Muscle of leg (tissue), 11 donors: ENCODE results near the gene RFTN1. TPM values are rescaled to one million over a fixed set of nuclear protein-coding genes. Genes with fewer than 3 reads are reported as not detected.
A peak's percentile ranks its signal among the peaks of the same experiment; 100 is the strongest.

ENCODE experiments used
- DNase-seq: peaks from one replicate; pipeline ENCODE4 v3.0.0; 2013
- H3K27ac ChIP-seq: one replicate; pipeline ENCODE4 v1.5.1; 2013; ENCODE audit warnings: mild to moderate bottlenecking, low read length, control low read depth
- H3K27me3 ChIP-seq: one replicate; pipeline ENCODE4 v1.6.1; 2013; ENCODE audit warnings: low read length; ENCODE audit not compliant: control insufficient read depth, insufficient read depth
- H3K36me3 ChIP-seq: one replicate; pipeline ENCODE4 v1.6.1; 2013; ENCODE audit warnings: low read length; ENCODE audit not compliant: control insufficient read depth, insufficient read depth
- H3K4me1 ChIP-seq: one replicate; pipeline ENCODE4 v1.6.1; 2013; ENCODE audit warnings: low read length; ENCODE audit not compliant: control insufficient read depth, insufficient read depth
- H3K4me3 ChIP-seq: one replicate; pipeline ENCODE4 v1.5.1; 2013; ENCODE audit warnings: low read length, control low read depth
- H3K9me3 ChIP-seq: replicated peaks from 2 replicates; pipeline ENCODE4 v1.6.1; 2013; ENCODE audit warnings: low read depth, low read length; ENCODE audit not compliant: control insufficient read depth
- WGBS: methylation state at CpG from one replicate; pipeline ENCODE4 v1.1.5; 2013; ENCODE audit warnings: missing lambda C conversion rate; ENCODE audit not compliant: insufficient coverage; 5-methylcytosine and 5-hydroxymethylcytosine counted together
- polyA plus RNA-seq, 8 donors: library from polyadenylated mRNA; unstranded; fragments of 120-200 nt; gene quantifications; one replicate each; pipeline versions ENCODE4 v1.2.1 to v1.2.3, GENCODE V29; 2013; ENCODE audit warnings: inconsistent platforms in 1 of 8, low replicate concordance in 1 of 8; ENCODE audit not compliant: insufficient read length in 8 of 8, insufficient read depth in 1 of 8
- total RNA-seq: library from RNA; stranded (reverse); fragments of 120-200 nt; gene quantifications from one replicate; pipeline ENCODE4 v1.2.4, GENCODE V29; 2013

The RFTN1 gene
- total and polyA plus RNA-seq, 9 donors: 15.0 to 19.2 (median 15.6) TPM

- no peaks in the 10 kb centered on the region for H3K27me3 ChIP-seq
- H3K27ac ChIP-seq: no peak overlapping the region
- no peak for DNase-seq
- peaks cover 3% of the 10 kb centered on the region for H3K9me3 ChIP-seq
- H3K4me1 ChIP-seq: peaks cover 32% of the 10 kb centered on the region
- H3K4me3 ChIP-seq: no peak overlapping the region
- 67% methylated on average over 1 of the region's 1 CpG for WGBS
- H3K36me3 ChIP-seq: no peaks in the 10 kb centered on the region
Measured at GRCh38 chr3:16529264-16529663, 15.8 kb upstream of the RFTN1 start.

- WGBS: 0% methylated on average over 1 of the region's 4 CpGs
- Histone ChIP-seq H3K27ac (peak overlapping the region; percentile 60), H3K9me3 (peaks cover 4% of the 10 kb centered on the region), H3K27me3 (no peaks in the 10 kb centered on the region), H3K36me3 (no peaks in the 10 kb centered on the region), H3K4me1 (peaks cover 28% of the 10 kb centered on the region), H3K4me3 (no peak overlapping the region)
- DNase-seq: peak; percentile 69
Measured at GRCh38 chr3:16528581-16528993, 15.1 kb upstream of the RFTN1 start.

DNA sequence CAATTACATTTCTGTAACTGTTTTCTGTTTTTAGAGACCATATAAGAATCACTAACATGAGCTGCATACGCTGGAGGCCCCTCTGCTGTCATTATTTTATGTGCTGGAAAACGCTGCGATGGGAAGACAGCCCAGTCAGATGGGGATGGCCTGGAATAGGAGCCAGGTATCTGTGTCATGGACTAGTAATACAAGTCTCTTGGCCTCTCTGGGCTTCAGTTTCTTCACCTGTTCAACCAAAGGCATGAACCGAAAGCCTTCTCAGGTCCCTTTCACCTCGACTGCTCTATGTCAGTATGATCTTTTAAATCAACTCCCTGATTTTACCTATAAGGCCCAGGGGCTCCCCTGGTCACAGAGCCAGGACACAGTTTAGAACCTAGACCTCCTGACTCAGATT is 14.6 kb upstream of the RFTN1 start:
- Histone ChIP-seq H3K36me3 (no peaks in the 10 kb centered on the region), H3K27ac (peak overlapping the region; percentile 60), H3K27me3 (no peaks in the 10 kb centered on the region), H3K9me3 (peaks cover 4% of the 10 kb centered on the region), H3K4me1 (peaks cover 27% of the 10 kb centered on the region), H3K4me3 (no peak overlapping the region)
- DNase-seq: peak; percentile 83
- 54% methylated on average over 2 of the region's 5 CpGs for WGBS

GRCh38 chr3:16524196-16524595 is 10.7 kb upstream of the RFTN1 start:
- Histone ChIP-seq H3K4me3 (no peak overlapping the region), H3K36me3 (no peaks in the 10 kb centered on the region), H3K9me3 (peaks cover 4% of the 10 kb centered on the region), H3K27ac (no peak overlapping the region), H3K4me1 (peaks cover 22% of the 10 kb centered on the region), H3K27me3 (no peaks in the 10 kb centered on the region)
- no peak for DNase-seq
- WGBS: 100% methylated on average over 1 of the region's 2 CpGs

- no peaks in the 10 kb centered on the region for H3K36me3 ChIP-seq
- peaks cover 4% of the 10 kb centered on the region for H3K9me3 ChIP-seq
- no peak for DNase-seq
- no peak overlapping the region for H3K4me3 ChIP-seq
- peaks cover 21% of the 10 kb centered on the region for H3K4me1 ChIP-seq
- 100% methylated on average over 1 of the region's 2 CpGs for WGBS
- no peaks in the 10 kb centered on the region for H3K27me3 ChIP-seq
- no peak overlapping the region for H3K27ac ChIP-seq
Measured at GRCh38 chr3:16523778-16524177, 10.3 kb upstream of the RFTN1 start.

- Histone ChIP-seq H3K27ac (no peak overlapping the region), H3K4me1 (peaks cover 14% of the 10 kb centered on the region), H3K27me3 (no peaks in the 10 kb centered on the region), H3K36me3 (no peaks in the 10 kb centered on the region), H3K9me3 (peaks cover 4% of the 10 kb centered on the region), H3K4me3 (no peak overlapping the region)
- DNase-seq: no peak
Measured at GRCh38 chr3:16522834-16523233, 9.3 kb upstream of the RFTN1 start.

DNA sequence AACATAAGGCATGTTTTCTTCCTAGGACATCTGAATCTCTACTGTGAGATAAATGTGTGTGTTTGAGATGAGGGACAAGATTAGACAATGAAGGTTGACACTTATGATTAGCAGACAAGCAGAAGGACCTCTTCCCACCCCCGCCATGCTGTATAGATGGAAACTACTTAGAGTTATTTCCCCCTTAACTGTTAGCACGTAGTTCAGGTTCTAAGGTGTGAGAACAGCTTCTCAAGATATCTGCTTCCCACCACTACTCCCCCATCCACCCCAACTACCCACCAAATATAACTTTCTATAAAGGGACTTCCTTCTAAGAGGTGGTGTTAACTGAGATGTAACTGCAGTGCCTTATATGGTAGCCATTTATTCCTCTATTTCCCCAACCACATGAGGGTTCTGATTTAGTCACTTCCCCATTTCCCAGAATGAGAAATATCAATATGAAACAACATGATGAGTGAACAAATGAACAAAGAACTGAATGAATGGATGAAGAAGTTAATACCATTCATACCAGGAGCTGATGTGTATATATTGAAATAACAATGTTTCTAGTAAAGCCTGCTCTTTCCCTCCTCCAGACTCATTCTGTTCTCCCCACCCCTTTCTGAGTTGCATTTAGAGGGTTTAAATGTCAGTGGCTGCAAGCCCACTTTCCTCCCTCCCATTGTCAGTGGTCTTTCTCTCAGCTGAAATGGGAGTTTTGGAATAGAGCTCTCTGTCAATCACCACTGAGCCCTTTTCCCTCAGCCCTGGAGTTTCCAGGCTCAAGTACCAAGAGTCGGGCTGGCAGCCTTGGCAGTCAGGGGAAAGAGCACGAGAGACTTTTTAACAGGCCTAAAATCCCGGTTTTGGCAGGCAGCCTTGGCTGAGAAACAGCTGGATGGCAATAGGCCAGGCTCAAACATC is 7.7 kb upstream of the RFTN1 start:
- Histone ChIP-seq H3K4me3 (no peak overlapping the region), H3K36me3 (no peaks in the 10 kb centered on the region)
- WGBS: 18% methylated on average over 3 of the region's 5 CpGs

DNA sequence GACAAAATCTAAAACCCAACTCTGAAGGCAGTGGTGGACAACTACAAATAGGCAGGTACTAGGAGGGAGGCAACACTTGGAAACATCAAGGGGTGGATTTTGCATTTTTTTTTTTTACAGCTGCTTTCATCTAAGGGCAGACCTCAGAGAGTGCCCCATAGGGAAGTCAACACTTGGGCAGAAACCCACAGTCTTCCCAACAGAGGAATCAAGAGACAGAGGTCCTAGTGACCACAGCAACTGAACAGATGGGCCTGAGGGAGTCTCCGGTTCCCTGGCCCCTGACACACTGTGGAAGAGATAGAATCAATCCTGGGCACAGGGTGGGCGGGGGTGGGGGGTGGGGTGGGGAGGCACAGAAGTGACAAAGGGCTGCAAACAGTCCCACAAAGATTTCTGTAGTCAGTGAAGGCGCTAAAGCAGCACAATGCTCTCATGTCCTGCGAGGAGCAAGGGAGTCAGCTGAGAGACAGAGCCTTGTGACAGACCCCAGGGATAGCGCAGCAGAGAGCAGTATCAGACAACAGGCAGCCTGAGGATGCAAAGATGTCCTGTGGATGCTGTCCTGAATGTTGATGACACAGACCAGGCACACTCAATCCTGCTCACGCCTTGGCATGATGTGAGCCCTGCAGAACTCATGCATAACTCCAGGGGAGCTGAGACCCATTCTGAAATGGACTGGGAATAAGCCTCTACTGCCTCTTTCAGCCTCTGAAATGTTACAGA is 6.9 kb upstream of the RFTN1 start:
- no peak overlapping the region for H3K4me3 ChIP-seq
- H3K27ac ChIP-seq: no peak overlapping the region
- DNase-seq: no peak
- no peaks in the 10 kb centered on the region for H3K27me3 ChIP-seq
- peaks cover 4% of the 10 kb centered on the region for H3K9me3 ChIP-seq
- no peaks in the 10 kb centered on the region for H3K36me3 ChIP-seq
- WGBS: 72% methylated on average over 4 of the region's 6 CpGs
- peaks cover 17% of the 10 kb centered on the region for H3K4me1 ChIP-seq

More for the DNA sequence above, 7.7 kb upstream of the RFTN1 start:
- H3K4me1 ChIP-seq: peaks cover 17% of the 10 kb centered on the region
- peak overlapping the region; percentile 74 for H3K27ac ChIP-seq
- H3K27me3 ChIP-seq: no peaks in the 10 kb centered on the region
- peaks cover 4% of the 10 kb centered on the region for H3K9me3 ChIP-seq
- DNase-seq: peak; percentile 87

DNA sequence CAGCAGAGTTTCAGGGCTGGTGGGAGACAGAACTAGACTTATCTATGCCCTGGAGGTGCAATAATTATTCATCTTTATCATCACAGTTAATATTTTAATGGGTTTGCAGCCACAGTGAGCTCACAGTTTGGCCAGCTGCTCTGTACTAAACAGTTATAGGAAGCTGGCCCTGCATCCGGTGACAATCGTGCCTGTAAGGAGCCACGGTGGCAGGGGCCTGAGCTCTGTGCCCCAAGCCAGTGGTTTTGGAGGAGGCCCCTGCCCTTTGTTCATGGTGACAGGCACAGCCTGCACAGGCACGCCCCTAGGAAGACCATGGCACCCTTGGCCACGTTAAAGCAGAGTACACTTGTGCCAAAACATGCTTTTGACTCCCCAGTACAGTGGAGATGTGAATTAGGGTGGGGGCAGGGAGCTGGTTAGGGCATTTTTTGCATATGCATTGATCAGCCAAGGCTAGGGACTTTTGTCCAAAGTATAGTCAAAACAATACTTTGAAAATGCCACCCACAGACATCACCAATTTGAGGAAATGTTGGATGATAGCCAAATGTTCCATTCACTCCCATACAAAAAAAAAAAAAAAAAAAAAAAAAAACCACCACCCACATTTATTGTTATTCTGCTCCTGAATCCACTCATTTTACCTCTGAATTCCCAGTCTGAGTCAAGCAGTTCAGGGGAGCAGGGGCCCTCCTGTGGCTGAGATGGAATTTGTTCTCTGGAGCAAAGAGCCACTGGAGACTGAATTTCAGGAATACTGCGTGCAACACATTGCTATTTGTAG is 3.4 kb upstream of the RFTN1 start:
- Histone ChIP-seq H3K4me3 (no peak overlapping the region), H3K9me3 (no peaks in the 10 kb centered on the region)

More for the DNA sequence above, 3.4 kb upstream of the RFTN1 start:
- Histone ChIP-seq H3K27ac (no peak overlapping the region), H3K36me3 (no peaks in the 10 kb centered on the region), H3K27me3 (peaks cover 7% of the 10 kb centered on the region), H3K4me1 (peaks cover 34% of the 10 kb centered on the region)
- WGBS: 30% methylated on average over 4 of the region's 6 CpGs
- DNase-seq: peak; percentile 48
